Breast epithelium (tissue), 4 donors: ENCODE measurements around the gene ISLR2. TPM values are rescaled to one million over a fixed set of nuclear protein-coding genes. Genes with fewer than 3 reads are reported as not detected.

Experiments used
- DNase-seq, 2 donors: peaks; one replicate each; pipeline ENCODE4 v3.0.0-alpha.2; 2019; ENCODE audit warnings: low spot score in 2 of 2
- H3K27ac ChIP-seq, 2 donors: fragments of 200-600 bp; sonication (generic) in 1 of 2; one replicate each; pipeline ENCODE4 v1.5.1; 2016 to 2019; ENCODE audit warnings: mild to moderate bottlenecking in 1 of 2
- H3K27me3 ChIP-seq, 2 donors: fragments of 200-600 bp; sonication (generic) in 1 of 2; one replicate each; pipeline versions ENCODE4 v1.5.1 to v1.6.0; 2017 to 2019; ENCODE audit warnings: control low read depth in 1 of 2, mild to moderate bottlenecking in 1 of 2
- H3K36me3 ChIP-seq: fragments of 200-600 bp; one replicate; pipeline ENCODE4 v1.5.1; 2019
- H3K4me1 ChIP-seq, 2 donors: fragments of 200-600 bp; sonication (generic); one replicate each; pipeline ENCODE4 v1.5.1; 2016 to 2019; ENCODE audit warnings: control low read depth in 1 of 2
- H3K4me3 ChIP-seq, 3 donors: fragments of 200-600 bp; sonication (generic); 1 replicate in 2 of 3; 2 replicates in 1 of 3; pipeline ENCODE4 v1.5.1; 2016 to 2019; ENCODE audit warnings: mild to moderate bottlenecking in 3 of 3, moderate library complexity in 2 of 3
- H3K9me3 ChIP-seq, 2 donors: fragments of 200-600 bp; sonication (generic) in 1 of 2; one replicate each; pipeline ENCODE4 v1.5.1; 2016 to 2019; ENCODE audit warnings: control low read depth in 1 of 2
- POLR2A ChIP-seq: fragments of 450-650 bp; IDR thresholded peaks from one replicate; pipeline ENCODE4 v1.6.1; 2016; ENCODE audit warnings: antibody characterized with exemption, mild to moderate bottlenecking, moderate library complexity
- POLR2AphosphoS5 ChIP-seq, 3 donors: sonication (generic); formaldehyde crosslinking; IDR thresholded peaks; one replicate each; pipeline ENCODE4 v1.6.1; 2017; ENCODE audit warnings: antibody characterized with exemption in 3 of 3
- intact Hi-C: fragments of 100-400 bp; cut with DNase I; formaldehyde crosslinking; loops from one replicate; pipeline ENCODE4 v1.15.1; 2023; ENCODE audit warnings: low total_unique reads
- total RNA-seq, 3 donors: library from RNA; depleted of rRNA; stranded (reverse); fragments of >200 nt; gene quantifications; one replicate each; pipeline ENCODE4 v1.1.0, GENCODE V29; 2016
- TF ChIP-seq, protein P1 (sequence below), 3 donors: fragments of 450-650 bp; IDR thresholded peaks; one replicate each; pipeline ENCODE4 v1.5.1; 2016 to 2017; ENCODE audit warnings: antibody characterized with exemption in 3 of 3, mild to moderate bottlenecking in 3 of 3, moderate library complexity in 3 of 3

Gene ISLR2
- total RNA-seq, 3 donors from 2014 or later, result 0.48 to 0.88 TPM; not detected in 1

DNA sequence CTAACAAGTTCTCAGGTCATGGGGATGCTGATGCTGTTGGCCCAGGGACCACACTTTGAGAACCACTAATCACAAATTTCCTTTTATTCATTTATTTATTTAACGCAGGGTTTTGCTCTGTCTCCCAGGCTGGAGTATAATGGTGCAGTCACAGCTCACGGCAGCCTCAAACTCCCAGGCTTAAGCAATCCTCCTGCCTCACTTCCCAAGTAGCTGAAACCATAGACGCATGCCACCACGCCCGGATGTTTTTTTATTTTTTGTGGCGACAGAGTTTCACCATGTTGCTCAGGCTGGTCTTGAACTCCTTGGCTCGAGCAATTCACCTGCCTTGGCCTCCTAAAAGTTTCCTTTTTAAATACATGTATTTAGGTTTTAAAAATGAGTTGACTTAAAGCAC lies 20.7 kb upstream of the ISLR2 start:
- H3K27ac ChIP-seq, result no peak overlapping the region
- H3K4me3 ChIP-seq, result no peak overlapping the region
- no peaks in the 10 kb centered on the region for H3K36me3 ChIP-seq
- intact Hi-C loops, result no loop called here
- no peaks in the 10 kb centered on the region for H3K4me1 ChIP-seq
- DNase-seq, result no peak
- H3K27me3 ChIP-seq, result no peaks in the 10 kb centered on the region
- TF ChIP-seq, protein P1, sequence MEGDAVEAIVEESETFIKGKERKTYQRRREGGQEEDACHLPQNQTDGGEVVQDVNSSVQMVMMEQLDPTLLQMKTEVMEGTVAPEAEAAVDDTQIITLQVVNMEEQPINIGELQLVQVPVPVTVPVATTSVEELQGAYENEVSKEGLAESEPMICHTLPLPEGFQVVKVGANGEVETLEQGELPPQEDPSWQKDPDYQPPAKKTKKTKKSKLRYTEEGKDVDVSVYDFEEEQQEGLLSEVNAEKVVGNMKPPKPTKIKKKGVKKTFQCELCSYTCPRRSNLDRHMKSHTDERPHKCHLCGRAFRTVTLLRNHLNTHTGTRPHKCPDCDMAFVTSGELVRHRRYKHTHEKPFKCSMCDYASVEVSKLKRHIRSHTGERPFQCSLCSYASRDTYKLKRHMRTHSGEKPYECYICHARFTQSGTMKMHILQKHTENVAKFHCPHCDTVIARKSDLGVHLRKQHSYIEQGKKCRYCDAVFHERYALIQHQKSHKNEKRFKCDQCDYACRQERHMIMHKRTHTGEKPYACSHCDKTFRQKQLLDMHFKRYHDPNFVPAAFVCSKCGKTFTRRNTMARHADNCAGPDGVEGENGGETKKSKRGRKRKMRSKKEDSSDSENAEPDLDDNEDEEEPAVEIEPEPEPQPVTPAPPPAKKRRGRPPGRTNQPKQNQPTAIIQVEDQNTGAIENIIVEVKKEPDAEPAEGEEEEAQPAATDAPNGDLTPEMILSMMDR (IDR thresholded peaks at IDR 0.05), result no peak
- no peak for TF ChIP-seq POLR2AphosphoS5 (IDR thresholded peaks at IDR 0.05)
- TF ChIP-seq POLR2A, result no peak
- no peaks in the 10 kb centered on the region for H3K9me3 ChIP-seq

DNA sequence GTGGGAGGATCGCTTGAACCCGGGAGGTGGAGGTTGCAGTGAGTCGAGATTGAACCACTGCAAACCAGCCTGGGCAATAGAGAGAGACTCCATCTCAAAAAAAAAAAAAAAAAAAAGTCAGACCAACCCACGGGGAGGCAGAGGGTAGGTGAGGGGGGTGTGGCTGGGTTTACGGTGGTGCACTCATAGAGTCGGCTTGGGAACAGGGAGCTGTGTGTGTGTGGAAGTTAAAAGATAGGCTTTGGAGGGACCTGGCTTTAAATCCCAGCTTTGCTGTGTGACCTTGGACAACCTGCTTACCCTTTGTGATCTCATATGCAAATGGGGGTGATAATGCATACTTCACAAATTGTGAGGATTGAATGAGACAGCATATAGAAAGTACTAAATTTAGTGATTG lies 10.0 kb upstream of the ISLR2 start:
- no peak for DNase-seq
- H3K27me3 ChIP-seq, result no peaks in the 10 kb centered on the region
- H3K36me3 ChIP-seq, result no peaks in the 10 kb centered on the region
- H3K27ac ChIP-seq, result no peak overlapping the region
- intact Hi-C loops, result no loop called here
- H3K4me1 ChIP-seq, result no peaks in the 10 kb centered on the region
- H3K9me3 ChIP-seq, result no peaks in the 10 kb centered on the region
- no peak overlapping the region for H3K4me3 ChIP-seq
- TF ChIP-seq POLR2A, result no peak
- TF ChIP-seq, protein P1 (IDR thresholded peaks at IDR 0.05), result no peak
- TF ChIP-seq POLR2AphosphoS5 (IDR thresholded peaks at IDR 0.05), result no peak

DNA sequence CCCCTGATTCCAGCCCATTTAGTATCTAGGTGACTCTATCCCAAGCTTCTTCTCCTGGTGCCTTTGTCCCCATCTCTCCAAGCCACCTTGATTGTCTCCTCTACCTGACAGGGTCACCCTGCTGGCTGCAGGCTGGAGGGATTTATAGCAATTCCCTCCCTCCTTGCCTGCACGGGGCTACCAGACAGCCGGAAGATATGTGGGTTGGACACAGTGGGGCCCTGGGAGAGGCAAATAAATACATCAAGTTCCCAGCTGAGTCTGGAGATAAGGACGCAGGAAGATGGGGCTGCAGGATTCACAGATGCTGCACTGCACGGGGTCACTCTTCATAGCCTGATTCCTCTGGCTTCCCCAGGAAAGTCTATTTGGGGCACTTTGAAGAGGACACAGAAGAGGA lies 9.3 kb upstream of the ISLR2 start:
- H3K36me3 ChIP-seq, result no peaks in the 10 kb centered on the region
- no peak for DNase-seq
- no peak for TF ChIP-seq POLR2AphosphoS5 (IDR thresholded peaks at IDR 0.05)
- no peak for TF ChIP-seq POLR2A
- TF ChIP-seq, protein P1 (IDR thresholded peaks at IDR 0.05), result no peak
- H3K4me1 ChIP-seq, result no peaks in the 10 kb centered on the region
- intact Hi-C loops, result no loop called here
- peaks cover 0 to 3% of the 10 kb centered on the region in 2 donors for H3K27me3 ChIP-seq
- H3K4me3 ChIP-seq, result no peak overlapping the region
- no peaks in the 10 kb centered on the region for H3K9me3 ChIP-seq
- H3K27ac ChIP-seq, result no peak overlapping the region

DNA sequence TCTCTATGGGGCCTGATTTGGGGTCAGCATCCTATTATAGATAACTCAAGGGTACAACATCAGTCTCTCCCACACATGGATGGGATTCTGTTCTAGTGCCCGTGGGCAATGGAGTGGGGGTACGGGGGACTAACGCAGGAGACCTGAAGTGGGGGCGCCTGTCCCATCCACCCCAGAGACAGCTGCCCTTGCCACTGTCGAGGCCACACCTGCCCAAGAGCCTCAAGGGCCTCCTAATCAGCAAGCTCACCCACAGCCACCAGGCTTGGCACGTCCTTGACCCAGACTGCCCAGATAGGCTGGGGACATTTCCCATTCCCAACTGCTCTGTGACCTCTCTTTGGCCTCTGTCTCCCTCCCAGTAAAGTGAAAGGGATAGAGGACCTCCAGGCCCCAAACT lies 8.5 kb upstream of the ISLR2 start:
- Histone ChIP-seq H3K27me3 (peaks cover 0 to 3% of the 10 kb centered on the region in 2 donors), H3K4me1 (no peaks in the 10 kb centered on the region), H3K27ac (no peak overlapping the region), H3K9me3 (no peaks in the 10 kb centered on the region), H3K36me3 (no peaks in the 10 kb centered on the region), H3K4me3 (no peak overlapping the region)
- intact Hi-C loops, result no loop called here
- no peak for DNase-seq
- TF ChIP-seq, protein P1 (IDR thresholded peaks at IDR 0.05), result no peak
- TF ChIP-seq POLR2AphosphoS5 (IDR thresholded peaks at IDR 0.05), result no peak

DNA sequence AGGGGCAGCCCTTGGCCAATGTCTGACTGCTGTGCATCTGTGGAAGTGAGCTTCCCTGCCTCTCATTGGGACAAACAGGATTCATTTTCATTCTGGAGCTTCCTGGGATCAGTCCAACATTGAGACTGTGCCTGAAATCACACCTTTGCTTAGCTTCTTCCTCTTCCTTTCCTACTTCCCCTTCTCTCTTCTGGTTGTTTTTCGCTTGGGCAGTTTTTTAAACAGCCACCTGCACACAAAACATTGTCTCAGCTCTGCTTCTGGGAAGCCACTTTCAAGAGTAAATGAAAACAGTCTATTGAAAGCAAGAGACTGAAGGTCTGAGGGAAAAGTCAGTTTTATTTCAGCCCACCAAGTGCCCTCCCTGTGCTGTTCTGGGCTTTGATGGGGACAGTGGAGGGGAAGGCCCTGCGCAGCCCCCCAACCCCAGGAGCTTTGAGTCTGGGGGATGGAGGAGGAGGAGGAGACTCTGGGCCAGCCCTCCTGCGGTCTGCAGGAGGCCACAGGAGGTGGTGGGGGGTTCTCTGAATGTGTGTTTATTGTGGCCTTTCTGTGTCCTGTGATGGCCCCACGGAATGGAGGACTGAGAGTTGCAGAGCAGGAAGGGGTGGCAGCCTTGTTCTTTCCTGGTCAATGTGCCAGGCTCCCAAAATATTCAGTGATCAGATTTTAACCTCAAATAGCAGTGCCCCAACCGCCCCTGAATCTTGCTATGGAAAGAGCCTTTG lies 7.8 kb upstream of the ISLR2 start:
- intact Hi-C loops, result no loop called here
- peaks cover 0 to 3% of the 10 kb centered on the region in 2 donors for H3K27me3 ChIP-seq

More for the DNA sequence above, 7.8 kb upstream of the ISLR2 start:
- no peak for DNase-seq
- Histone ChIP-seq H3K4me3 (no peak overlapping the region), H3K27ac (no peak overlapping the region), H3K36me3 (no peaks in the 10 kb centered on the region), H3K9me3 (no peaks in the 10 kb centered on the region), H3K4me1 (peaks cover 0 to 2% of the 10 kb centered on the region in 2 donors)
- TF ChIP-seq POLR2A (no peak), POLR2AphosphoS5 (IDR thresholded peaks at IDR 0.05) (no peak)
- TF ChIP-seq, protein P1 (IDR thresholded peaks at IDR 0.05), result no peak
